Measurements from ENCODE around the gene SF3B1. TPM values are rescaled to one million over a fixed set of nuclear protein-coding genes. Genes with fewer than 3 reads are reported as not detected.

SF3B1 gene
- total and polyA plus RNA-seq, 4 donors, result 60.7 to 375 (median 309) TPM

Other genes starting within 250 kb of the SF3B1 start
- gene ANKRD44, start 124.2 kb downstream of the SF3B1 start, total RNA-seq, result 10 to 100 TPM; 53.3 to 62.6 TPM
- 10 to 100 TPM in 1 of 2 donors, 1 to 10 TPM in 1; 4.5 to 14.4 TPM for gene ANKRD44, start 124.2 kb downstream of the SF3B1 start, polyA plus RNA-seq
- gene COQ10B, start 18.5 kb upstream of the SF3B1 start, total RNA-seq, result 10 to 100 TPM; 26.0 to 39.8 TPM
- 10 to 100 TPM; 20.0 to 24.0 TPM for gene COQ10B, start 18.5 kb upstream of the SF3B1 start, polyA plus RNA-seq
- gene HSPD1, start 64.8 kb upstream of the SF3B1 start, total RNA-seq, result 100 to 1,000 TPM; 115 to 149 TPM
- gene HSPD1, start 64.8 kb upstream of the SF3B1 start, polyA plus RNA-seq, result 100 to 1,000 TPM in 1 of 2 donors, 10 to 100 TPM in 1; 74.4 to 113 TPM
- gene HSPE1, start 65.4 kb upstream of the SF3B1 start, total RNA-seq, result 10 to 100 TPM; 46.1 to 61.2 TPM
- gene HSPE1, start 65.4 kb upstream of the SF3B1 start, polyA plus RNA-seq, result 100 to 1,000 TPM in 1 of 2 donors, 10 to 100 TPM in 1; 48.5 to 113 TPM
- 10 to 100 TPM; 24.9 to 36.1 TPM for gene MOB4, start 81.0 kb upstream of the SF3B1 start, total RNA-seq
- 10 to 100 TPM; 24.0 to 25.8 TPM for gene MOB4, start 81.0 kb upstream of the SF3B1 start, polyA plus RNA-seq
- gene RFTN2, start 240.6 kb upstream of the SF3B1 start, total RNA-seq, result 10 to 100 TPM; 17.5 to 22.2 TPM
- gene RFTN2, start 240.6 kb upstream of the SF3B1 start, polyA plus RNA-seq, result 1 to 10 TPM; 8.0 to 8.8 TPM